Nucleus accumbens (tissue), 56 donors: Measurements from ENCODE around the gene HNRNPF.
A peak's percentile ranks its signal among the peaks of the same experiment; 100 is the strongest.
"Not testable (repeated sequence)": the region's sequence is repeated elsewhere in the genome, so short reads cannot be mapped to it uniquely, and the experiment has no call there.

Experiments
- DNase-seq, 56 donors: peaks; one replicate each; lab custom pipeline; 2025; lab: John Stamatoyannopoulos, UW

The HNRNPF gene

DNA sequence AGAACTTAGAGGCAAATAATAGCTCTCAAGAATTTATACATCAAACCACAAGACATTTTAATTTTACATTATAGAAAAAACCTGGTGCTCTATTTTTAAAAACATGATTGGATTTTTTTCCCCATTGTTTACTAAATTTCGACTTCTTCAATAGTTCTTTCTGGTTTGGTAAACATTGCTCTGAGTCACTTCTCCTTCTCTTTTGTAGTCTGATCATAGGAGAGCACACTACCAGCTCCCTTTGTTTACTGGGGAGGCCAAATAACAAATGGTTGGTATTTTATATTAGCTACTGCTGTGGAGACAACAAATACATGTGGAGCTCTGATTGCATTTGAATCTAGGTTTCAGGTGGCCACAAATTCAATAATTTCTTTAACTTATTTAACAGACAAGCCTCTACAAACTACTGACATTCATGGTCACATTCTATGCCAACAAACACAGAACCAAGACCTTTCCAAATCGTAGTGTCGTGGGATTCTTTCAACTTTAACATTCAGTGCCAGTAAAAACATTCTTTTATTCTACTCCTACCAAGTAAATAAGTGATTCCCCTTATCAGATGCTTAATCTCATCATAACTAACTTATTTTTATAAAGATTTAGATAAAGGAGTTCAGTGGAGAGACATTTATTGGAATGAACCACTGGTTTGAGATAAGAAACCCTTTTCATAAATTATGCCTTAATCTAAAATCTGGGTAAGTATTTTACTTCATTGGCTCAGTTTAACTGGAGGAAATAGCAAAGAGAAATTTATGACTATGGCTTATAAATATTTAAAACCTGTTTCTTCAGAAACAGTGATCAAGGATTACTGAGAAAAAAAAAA lies 55.3 kb downstream of the HNRNPF start:
- no peak for DNase-seq

DNA sequence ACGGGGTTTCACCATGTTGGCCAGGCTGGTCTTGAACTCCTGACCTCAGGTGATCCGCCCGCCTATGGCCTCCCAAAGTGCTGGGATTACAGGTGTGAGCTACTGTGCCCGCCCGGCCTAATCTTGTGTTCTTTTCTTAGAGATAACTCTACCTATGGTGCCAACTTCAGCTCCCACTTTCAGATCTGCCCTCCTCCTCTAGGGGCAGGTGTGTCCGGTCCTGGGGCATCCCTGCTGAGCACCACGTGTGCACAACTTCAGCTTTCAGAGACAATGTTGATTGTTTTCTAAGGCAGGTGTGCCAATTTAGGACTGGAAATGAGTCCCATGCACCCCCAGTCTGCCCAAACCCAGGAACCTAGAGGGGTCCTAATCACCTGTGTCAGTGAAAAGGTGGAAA lies 56.0 kb downstream of the HNRNPF start:
- DNase-seq: no peak

GRCh38 chr10:43351301-43351700 lies 57.7 kb downstream of the HNRNPF start:
- peak in 1 of 56 donors; percentile 15 for DNase-seq

DNA sequence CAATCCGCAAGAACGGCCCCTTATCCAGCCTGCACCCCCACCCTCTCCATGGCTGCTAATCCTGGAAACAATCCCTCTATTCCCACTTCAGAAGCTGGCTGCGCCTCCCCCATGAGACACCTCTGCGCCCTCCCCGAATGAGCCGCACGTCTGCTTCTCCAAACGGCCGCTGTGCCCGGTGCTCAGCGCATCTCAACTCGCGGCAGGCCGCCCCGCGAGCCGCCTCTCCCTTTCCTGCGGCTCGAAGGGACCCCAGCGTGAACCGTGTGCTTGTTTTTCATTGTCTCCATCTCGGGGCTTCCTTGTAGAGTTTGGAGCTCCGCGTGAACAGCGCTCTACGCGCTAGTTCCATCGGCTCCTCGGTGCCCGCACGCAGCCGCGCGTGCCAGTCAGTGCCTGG lies 58.3 kb downstream of the HNRNPF start:
- DNase-seq: peak in 9 of 56 donors; percentile 7 to 44 (median 37)

- DNase-seq: no peak
Measured at GRCh38 chr10:43350156-43350555, 58.8 kb downstream of the HNRNPF start.

DNA sequence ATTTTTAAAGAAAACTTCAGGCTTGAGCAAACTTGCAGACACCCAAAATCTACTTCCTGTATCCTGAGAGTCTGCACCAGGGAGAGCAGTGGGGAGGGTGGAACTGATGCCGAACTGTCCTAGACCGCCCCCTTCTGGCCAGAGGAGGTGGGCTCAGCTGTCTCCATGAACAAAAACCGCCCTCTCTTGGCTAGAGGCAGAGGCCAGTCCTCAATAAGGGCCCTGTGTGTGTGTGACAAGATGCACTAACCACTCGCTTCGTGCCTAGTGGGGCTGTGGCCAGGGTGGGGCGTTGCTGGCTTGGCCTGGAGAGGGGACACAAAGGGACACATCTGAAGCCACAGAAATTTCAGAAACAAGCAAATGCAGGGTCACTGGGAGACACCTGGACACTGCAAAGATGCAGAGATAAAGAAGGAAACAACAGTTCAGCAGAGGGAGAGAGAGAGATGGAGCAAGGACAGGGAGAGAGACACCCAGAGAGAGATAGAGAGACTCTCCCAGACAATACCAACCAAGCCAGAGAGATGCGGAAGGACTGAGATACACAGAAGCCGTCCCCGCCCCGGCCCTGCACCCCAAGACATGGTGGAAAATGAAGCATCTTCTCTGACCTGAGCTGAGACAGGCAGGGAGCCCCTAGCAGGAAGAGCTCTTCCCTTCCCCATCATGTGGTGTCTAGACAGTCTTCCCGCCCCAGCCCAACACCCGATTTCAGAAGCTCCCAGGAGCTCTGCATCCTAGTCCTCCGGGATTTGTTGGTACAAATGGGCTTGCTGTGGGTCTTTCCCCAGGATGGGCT lies 60.3 kb downstream of the HNRNPF start:
- peak; percentile 48 to 96 (median 89) for DNase-seq

DNA sequence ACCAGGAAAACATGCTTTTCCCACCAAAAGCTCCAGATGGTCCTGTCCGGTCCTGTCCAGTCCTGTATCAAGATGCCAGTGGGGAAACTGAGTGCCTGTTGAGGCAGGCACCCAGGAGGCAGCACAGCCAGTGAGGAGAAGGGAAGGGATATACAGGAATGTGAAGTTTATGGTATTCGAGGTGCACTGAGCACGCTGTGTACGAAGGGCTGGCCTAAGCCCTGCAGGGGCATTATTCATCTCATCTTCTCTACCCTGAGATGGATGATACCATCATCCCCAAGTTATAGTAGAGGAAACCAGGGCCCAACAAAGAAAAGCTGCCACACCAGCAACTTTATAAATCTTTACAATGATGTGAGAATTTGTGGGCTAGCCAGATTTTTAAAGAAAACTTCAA lies 61.0 kb downstream of the HNRNPF start:
- DNase-seq: no peak

- no peak for DNase-seq
Measured at GRCh38 chr10:43344051-43344450, 64.9 kb downstream of the HNRNPF start.

DNA sequence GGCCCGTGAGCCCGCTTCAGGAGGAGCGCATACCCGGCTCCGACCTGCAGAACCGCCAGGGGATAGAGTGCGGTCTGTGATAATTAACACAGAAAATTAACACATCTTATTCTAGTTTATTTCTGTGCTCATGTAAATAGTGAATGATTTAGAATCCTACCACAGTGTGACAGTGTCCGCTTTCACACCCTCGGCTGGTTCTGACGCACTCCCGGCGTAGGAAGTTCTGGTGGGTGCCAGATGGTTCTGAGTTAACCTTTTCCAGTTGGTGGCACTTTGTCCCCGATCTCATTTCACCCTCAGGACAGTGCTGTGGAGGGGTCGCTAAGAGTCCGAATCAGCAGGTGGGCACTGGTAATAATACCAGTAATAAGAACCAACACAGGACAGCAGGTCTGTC lies 65.9 kb downstream of the HNRNPF start:
- DNase-seq: no peak

GRCh38 chr10:43342279-43343125 lies 66.5 kb downstream of the HNRNPF start:
- no peak for DNase-seq

GRCh38 chr10:43341450-43341849 lies 67.5 kb downstream of the HNRNPF start:
- DNase-seq: no peak

DNA sequence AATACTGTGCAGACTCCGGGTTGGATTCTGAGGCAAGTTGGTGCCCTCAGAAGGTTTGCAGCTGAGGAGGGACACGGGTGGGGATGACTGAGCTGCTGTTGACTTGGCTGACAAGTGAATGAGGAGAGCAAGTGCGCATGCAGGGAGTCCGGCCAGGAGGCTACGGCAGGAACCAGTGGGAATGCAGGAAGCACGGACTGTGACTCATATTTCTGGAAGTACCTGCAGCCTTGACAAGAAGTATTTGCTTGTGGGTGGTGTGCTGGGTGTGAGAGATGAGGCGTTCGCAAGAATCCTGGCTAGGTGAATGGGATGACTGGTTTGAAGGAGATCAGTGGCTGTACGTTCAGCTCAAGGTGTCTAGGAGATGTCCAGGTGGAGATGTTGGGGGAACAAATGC lies 68.4 kb downstream of the HNRNPF start:
- DNase-seq: peak in 2 of 56 donors; percentile 18 to 19

DNA sequence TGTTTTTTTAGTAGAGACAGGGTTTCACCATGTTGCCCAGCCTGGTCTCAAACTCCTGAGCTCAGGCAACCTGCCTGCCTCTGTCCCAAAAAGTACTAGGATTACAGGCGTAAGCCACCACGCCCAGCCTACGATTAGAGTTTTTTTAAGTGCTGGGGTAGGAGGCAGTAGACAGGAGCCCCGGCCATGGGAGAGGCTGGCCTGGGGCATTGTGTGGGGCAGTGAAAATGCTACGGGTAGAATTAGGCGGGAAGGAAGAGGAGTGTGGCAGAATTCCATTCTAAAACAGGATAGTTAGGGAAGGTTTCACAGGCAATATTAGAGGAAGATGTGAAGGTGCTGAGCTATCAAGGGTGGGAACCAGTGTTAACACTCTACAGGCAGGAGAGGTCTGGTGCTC lies 68.9 kb downstream of the HNRNPF start:
- DNase-seq: no peak

DNA sequence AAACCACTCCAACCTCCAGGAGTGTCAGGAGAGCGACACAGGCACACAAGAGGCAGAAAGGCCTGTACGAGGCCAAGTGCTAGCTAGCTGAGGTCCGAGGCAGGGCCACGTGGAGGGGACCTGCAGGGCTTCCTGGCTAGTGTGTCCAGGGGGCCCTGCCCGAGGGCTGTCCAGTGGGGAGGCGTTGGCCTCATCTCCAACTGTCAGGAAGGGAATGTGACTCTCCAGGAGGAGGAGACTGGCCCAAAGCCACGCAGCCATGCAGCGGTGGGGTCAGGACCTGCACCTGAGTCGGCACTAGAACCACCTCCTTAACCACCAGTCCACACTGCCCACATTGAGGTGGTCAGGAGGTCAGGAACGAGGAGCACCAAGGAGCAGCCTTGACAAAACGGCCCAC lies 69.8 kb downstream of the HNRNPF start:
- no peak for DNase-seq

GRCh38 chr10:43338117-43338516 lies 70.9 kb downstream of the HNRNPF start:
- no peak for DNase-seq

DNA sequence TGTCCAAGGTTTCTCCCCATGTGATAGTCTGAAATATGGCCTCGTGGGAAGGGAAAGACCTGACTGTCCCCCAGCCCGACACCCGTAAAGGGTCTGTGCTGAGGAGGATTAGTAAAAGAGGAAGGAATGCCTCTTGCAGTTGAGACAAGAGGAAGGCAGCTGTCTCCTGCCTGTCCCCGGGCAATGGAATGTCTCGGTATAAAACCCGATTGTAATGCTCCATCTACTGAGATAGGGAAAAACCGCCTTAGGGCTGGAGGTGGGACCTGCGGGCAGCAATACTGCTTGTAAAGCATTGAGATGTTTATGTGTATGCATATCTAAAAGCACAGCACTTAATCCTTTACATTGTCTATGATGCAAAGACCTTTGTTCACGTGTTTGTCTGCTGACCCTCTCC lies 71.5 kb downstream of the HNRNPF start:
- not testable (repeated sequence) for DNase-seq

GRCh38 chr10:43336641-43337318 lies 72.2 kb downstream of the HNRNPF start:
- no peak for DNase-seq

DNA sequence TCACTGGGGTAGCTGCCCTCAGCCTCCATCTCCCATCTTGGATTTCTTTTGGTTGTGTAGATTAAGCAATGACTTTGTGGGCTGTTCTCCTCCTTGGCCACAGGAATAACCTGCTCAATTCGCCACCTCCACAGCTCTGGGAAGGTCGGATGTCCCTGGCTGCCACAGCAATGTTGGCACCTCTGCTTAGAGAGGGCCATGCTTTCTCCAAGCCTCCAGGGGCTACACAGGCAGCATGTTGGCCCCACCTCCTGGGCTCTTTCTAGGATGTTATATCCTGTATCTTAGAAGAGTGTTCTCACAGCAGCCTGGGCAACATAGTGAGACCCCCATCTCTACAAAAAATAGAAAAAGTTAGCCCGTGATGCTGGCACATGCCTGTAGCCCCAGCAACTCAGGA lies 72.9 kb downstream of the HNRNPF start:
- no peak for DNase-seq
